HEK293 (cell line): Measurements from ENCODE around the gene TRIM28.

Experiments
- CTCF ChIP-seq: fragments of 450-650 bp; formaldehyde crosslinking; IDR thresholded peaks from 2 replicates; pipeline ENCODE4 v1.5.1; 2016; ENCODE audit warnings: missing biosample characterization, missing genetic modification characterization
- ZNF133 ChIP-seq: fragments of 450-650 bp; formaldehyde crosslinking; IDR thresholded peaks from 2 replicates; pipeline ENCODE4 v1.5.1; 2016; ENCODE audit warnings: missing biosample characterization, missing genetic modification characterization
- ZNF555 ChIP-seq: fragments of 450-650 bp; formaldehyde crosslinking; conservative IDR thresholded peaks from 2 replicates; pipeline ENCODE4 v1.5.1; 2017; ENCODE audit warnings: missing biosample characterization, mild to moderate bottlenecking, missing genetic modification characterization, inconsistent platforms

DNA sequence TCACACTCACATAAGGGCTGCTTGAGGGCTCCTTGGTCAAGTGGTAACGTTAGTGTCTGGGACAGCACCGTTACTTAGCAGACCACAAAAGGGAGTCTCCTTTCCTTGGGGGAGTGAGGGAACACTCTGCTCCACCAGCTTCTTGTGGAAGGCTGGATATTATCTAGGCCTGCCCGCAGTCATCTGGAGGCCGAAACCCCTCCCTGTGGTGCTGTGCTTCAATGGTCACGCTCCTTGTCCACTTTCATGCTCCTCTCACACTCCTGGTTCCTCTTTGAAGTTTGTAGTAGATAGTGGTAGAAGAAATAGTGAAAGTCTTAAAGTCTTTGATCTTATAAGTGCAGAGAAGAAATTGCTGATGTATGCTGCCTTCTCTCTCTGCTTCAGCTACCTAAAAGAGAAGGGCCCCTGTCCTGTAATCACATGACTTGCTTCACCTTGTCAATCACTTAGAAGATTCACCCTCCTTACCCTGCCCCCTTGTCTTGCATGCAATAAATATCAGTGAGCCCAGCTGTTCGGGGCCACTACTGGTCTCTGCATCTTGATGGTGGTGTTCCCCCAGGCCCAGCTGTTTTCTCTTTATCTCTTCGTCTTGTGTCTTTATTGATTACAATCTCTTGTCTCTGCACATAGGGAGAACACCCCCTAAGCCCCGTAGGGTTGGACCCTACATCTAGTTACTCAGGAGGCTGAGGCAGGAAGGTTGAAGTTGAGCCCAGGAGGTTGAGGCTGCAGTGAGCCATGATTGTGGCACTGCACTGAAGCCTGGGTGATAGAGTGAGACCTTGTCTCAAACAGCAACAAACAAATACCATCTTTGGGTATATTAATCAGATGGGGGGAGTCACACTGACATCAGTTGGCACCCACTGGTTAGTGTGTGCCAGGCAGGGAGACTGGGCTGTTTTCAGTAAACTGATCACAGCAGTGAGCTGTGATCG lies 40.9 kb downstream of the TRIM28 start:
- no peak for TF ChIP-seq CTCF
- TF ChIP-seq ZNF133 (tag by site-specific recombination), result no peak
- TF ChIP-seq ZNF555, result no peak
